ENCODE measurements around the gene SPIRE2. TPM values are rescaled to one million over a fixed set of nuclear protein-coding genes. Genes with fewer than 3 reads are reported as not detected.
"Not testable (repeated sequence)": the region's sequence is repeated elsewhere in the genome, so short reads cannot be mapped to it uniquely, and the experiment has no call there.

Gene SPIRE2
- total and polyA plus RNA-seq, 7 donors, result 0.82 to 44.0 (median 5.3) TPM

GRCh38 chr16:89912627-89913026, 84.4 kb downstream of the SPIRE2 start:
- intact Hi-C loops (cut with DNase I), result no loop called here
- WGBS, 2 donors, result 82 to 83% methylated on average over 14 of the region's 14 CpGs
- DNase-seq, result peak; percentile 62
- H3K27ac ChIP-seq, result no peak overlapping the region
- no peaks in the 10 kb centered on the region for H3K27me3 ChIP-seq
- H3K4me3 ChIP-seq, result no peak overlapping the region
- peaks cover 0 to 36% (median 15%) of the 10 kb centered on the region in 4 donors for H3K36me3 ChIP-seq
- H3K4me1 ChIP-seq, result peaks cover 0 to 13% (median 10%) of the 10 kb centered on the region in 4 donors
- H3K9me3 ChIP-seq, result no peaks in the 10 kb centered on the region
- TF ChIP-seq EP300 (IDR thresholded peaks at IDR 0.05) (no peak), CTCF (IDR thresholded peaks at IDR 0.05) (no peak), POLR2A (IDR thresholded peaks at IDR 0.05) (no peak), POLR2AphosphoS5 (IDR thresholded peaks at IDR 0.05) (no peak)

- Histone ChIP-seq H3K4me1 (peaks cover 0 to 24% (median 20%) of the 10 kb centered on the region in 4 donors), H3K4me3 (no peak overlapping the region), H3K9me3 (no peaks in the 10 kb centered on the region), H3K36me3 (peaks cover 0 to 28% (median 15%) of the 10 kb centered on the region in 4 donors), H3K27me3 (no peaks in the 10 kb centered on the region), H3K27ac (no peak overlapping the region)
- TF ChIP-seq CTCF (IDR thresholded peaks at IDR 0.05), result no peak
- TF ChIP-seq POLR2A (IDR thresholded peaks at IDR 0.05), result no peak
- TF ChIP-seq EP300 (IDR thresholded peaks at IDR 0.05), result no peak
- TF ChIP-seq POLR2AphosphoS5 (IDR thresholded peaks at IDR 0.05), result no peak
- DNase-seq, result no peak
- 78 to 87% methylated on average over 30 of the region's 30 CpGs for WGBS, 2 donors
- intact Hi-C loops (cut with DNase I), result no loop called here
Measured at GRCh38 chr16:89913408-89914387, 85.4 kb downstream of the SPIRE2 start.

GRCh38 chr16:89914642-89915285, 86.5 kb downstream of the SPIRE2 start:
- intact Hi-C loops (cut with DNase I); H3K4me3 ChIP-seq: not testable (repeated sequence)

GRCh38 chr16:89915303-89916232, 87.3 kb downstream of the SPIRE2 start:
- 74 to 83% methylated on average over 40 of the region's 40 CpGs for WGBS, 2 donors
- intact Hi-C loops (cut with DNase I), result no loop called here
- peak; percentile 64 for DNase-seq
- Histone ChIP-seq H3K4me1 (peaks cover 0 to 24% (median 21%) of the 10 kb centered on the region in 4 donors), H3K27me3 (no peaks in the 10 kb centered on the region), H3K27ac (no peak overlapping the region), H3K4me3 (no peak overlapping the region), H3K9me3 (no peaks in the 10 kb centered on the region), H3K36me3 (peaks cover 0 to 16% (median 10%) of the 10 kb centered on the region in 4 donors)
- TF ChIP-seq POLR2AphosphoS5 (IDR thresholded peaks at IDR 0.05), result peak in 1 of 4 donors; percentile 19
- no peak for TF ChIP-seq EP300 (IDR thresholded peaks at IDR 0.05)
- TF ChIP-seq POLR2A (IDR thresholded peaks at IDR 0.05), result no peak
- TF ChIP-seq CTCF (IDR thresholded peaks at IDR 0.05), result no peak

More at GRCh38 chr16:89914642-89915285, 86.5 kb downstream of the SPIRE2 start:
- H3K27me3 ChIP-seq, H3K27ac ChIP-seq, DNase-seq, H3K9me3 ChIP-seq: not testable (repeated sequence)
- H3K36me3 ChIP-seq, result peaks cover 0 to 21% (median 11%) of the 10 kb centered on the region in 4 donors
- H3K4me1 ChIP-seq, result peaks cover 0 to 28% (median 26%) of the 10 kb centered on the region in 4 donors
- WGBS, 2 donors, result 54 to 66% methylated on average over 11 of the region's 11 CpGs

All from sigmoid colon (tissue), 7 donors.